H9 (cell line): ENCODE data around the gene YDJC. TPM values are rescaled to one million over a fixed set of nuclear protein-coding genes. Genes with fewer than 3 reads are reported as not detected.

Experiments
- DNase-seq: peaks from one replicate; pipeline ENCODE4 v3.0.0-alpha.2; 2017
- H2AFZ ChIP-seq: one replicate; pipeline ENCODE4 v1.6.1; 2013; ENCODE audit warnings: mild to moderate bottlenecking, low read length, control low read depth, moderate library complexity
- H2AK5ac ChIP-seq: 2 replicates; pipeline ENCODE4 v1.6.1; 2013; ENCODE audit warnings: low read length, control low read depth, mixed read lengths; ENCODE audit not compliant: insufficient read length
- H2BK120ac ChIP-seq: one replicate; pipeline ENCODE4 v1.6.1; 2013; ENCODE audit warnings: low read depth, mild to moderate bottlenecking, low read length, control low read depth, inconsistent platforms; ENCODE audit not compliant: poor library complexity, severe bottlenecking
- H2BK12ac ChIP-seq: 2 replicates; pipeline ENCODE4 v1.6.1; 2013; ENCODE audit warnings: low read length, control low read depth, mixed read lengths, low read depth; ENCODE audit not compliant: insufficient read length
- H2BK15ac ChIP-seq: 2 replicates; pipeline ENCODE4 v1.6.1; 2013; ENCODE audit warnings: low read depth, low read length, control low read depth
- H2BK20ac ChIP-seq: one replicate; pipeline ENCODE4 v1.6.1; 2013; ENCODE audit warnings: low read depth, mild to moderate bottlenecking, low read length, control low read depth, inconsistent platforms; ENCODE audit not compliant: poor library complexity, severe bottlenecking
- H2BK5ac ChIP-seq: 2 replicates; pipeline ENCODE4 v1.6.1; 2013; ENCODE audit warnings: low read length, control low read depth, mixed read lengths; ENCODE audit not compliant: insufficient read length
- H3K14ac ChIP-seq: 2 replicates; pipeline ENCODE4 v1.6.1; 2013; ENCODE audit warnings: low read length, control low read depth; ENCODE audit not compliant: insufficient read depth
- H3K18ac ChIP-seq: 2 replicates; pipeline ENCODE4 v1.6.1; 2013; ENCODE audit warnings: low read depth, mild to moderate bottlenecking, mixed read lengths, low read length, control low read depth; ENCODE audit not compliant: insufficient read length
- H3K23ac ChIP-seq: 2 replicates; pipeline ENCODE4 v1.6.1; 2013; ENCODE audit warnings: low read length, control low read depth, mixed read lengths, low read depth; ENCODE audit not compliant: insufficient read length
- H3K23me2 ChIP-seq: 2 replicates; pipeline ENCODE4 v1.6.1; 2013; ENCODE audit warnings: low read depth, mild to moderate bottlenecking, mixed read lengths, low read length, control low read depth; ENCODE audit not compliant: insufficient read length, poor library complexity, severe bottlenecking
- H3K27ac ChIP-seq: 2 replicates; pipeline ENCODE4 v1.5.1; 2013; ENCODE audit warnings: low read length, control low read depth, mixed read lengths, low read depth; ENCODE audit not compliant: insufficient read length
- H3K27me3 ChIP-seq: 2 replicates; pipeline ENCODE4 v1.6.1; 2013; ENCODE audit warnings: low read length, control low read depth, inconsistent platforms; ENCODE audit not compliant: insufficient read depth
- H3K4ac ChIP-seq: 2 replicates; pipeline ENCODE4 v1.6.1; 2013; ENCODE audit warnings: low read depth, mild to moderate bottlenecking, control low read depth, inconsistent platforms, low read length, moderate library complexity
- H3K4me1 ChIP-seq: 2 replicates; pipeline ENCODE4 v1.6.1; 2013; ENCODE audit warnings: low read length, control low read depth, inconsistent platforms; ENCODE audit not compliant: insufficient read depth
- H3K4me2 ChIP-seq: 2 replicates; pipeline ENCODE4 v1.6.1; 2013; ENCODE audit warnings: low read length, control low read depth, mixed read lengths; ENCODE audit not compliant: insufficient read length, insufficient read depth
- H3K56ac ChIP-seq: 2 replicates; pipeline ENCODE4 v1.6.1; 2013; ENCODE audit warnings: low read depth, mild to moderate bottlenecking, mixed read lengths, low read length, control low read depth; ENCODE audit not compliant: insufficient read length
- H3K79me1 ChIP-seq: 2 replicates; pipeline ENCODE4 v1.6.1; 2013; ENCODE audit warnings: low read depth, mild to moderate bottlenecking, moderate library complexity, low read length, control low read depth, inconsistent platforms; ENCODE audit not compliant: insufficient read depth, poor library complexity, severe bottlenecking
- H3K79me2 ChIP-seq: 2 replicates; pipeline ENCODE4 v1.6.1; 2013; ENCODE audit warnings: low read length, control low read depth, inconsistent platforms; ENCODE audit not compliant: insufficient read depth
- H3K9ac ChIP-seq: 2 replicates; pipeline ENCODE4 v1.6.1; 2013; ENCODE audit warnings: low read length, control low read depth, mixed read lengths; ENCODE audit not compliant: insufficient read length; ENCODE audit errors: extremely low read depth
- H3K9me3 ChIP-seq: one replicate; pipeline ENCODE4 v1.6.1; 2013; ENCODE audit warnings: low read depth, low read length, inconsistent platforms; ENCODE audit not compliant: control insufficient read depth
- H3T11ph ChIP-seq: one replicate; pipeline ENCODE4 v1.6.1; 2013; ENCODE audit warnings: mild to moderate bottlenecking, low read length, control low read depth, inconsistent platforms
- H4K20me1 ChIP-seq: one replicate; pipeline ENCODE4 v1.6.1; 2013; ENCODE audit not compliant: control insufficient read depth, insufficient read length, insufficient read depth
- H4K5ac ChIP-seq: 2 replicates; pipeline ENCODE4 v1.6.1; 2013; ENCODE audit warnings: low read depth, mild to moderate bottlenecking, mixed read lengths, low read length, control low read depth; ENCODE audit not compliant: insufficient read length
- H4K8ac ChIP-seq: replicated peaks from 2 replicates; pipeline ENCODE4 v1.6.1; 2013; ENCODE audit warnings: low read length, control low read depth, mixed read lengths, low read depth; ENCODE audit not compliant: insufficient read length
- H4K91ac ChIP-seq: 2 replicates; pipeline ENCODE4 v1.6.1; 2013; ENCODE audit warnings: low read depth, mild to moderate bottlenecking, moderate library complexity, mixed read lengths, low read length, control low read depth; ENCODE audit not compliant: insufficient read length
- H3K27ac Mint-ChIP-seq, 3 experiments: 2 replicates in 2 of 3; 3 replicates in 1 of 3; pipeline ENCODE4 v1.8.0; 2020 to 2021; ENCODE audit warnings: mixed read lengths in 3 of 3, mild to moderate bottlenecking in 1 of 3, moderate library complexity in 1 of 3
- H3K27me3 Mint-ChIP-seq: 2 replicates; pipeline ENCODE4 v1.8.0; 2021; ENCODE audit warnings: low read depth, mild to moderate bottlenecking, moderate library complexity, mixed read lengths
- H3K36me3 Mint-ChIP-seq, 3 experiments: 2 replicates in 2 of 3; 3 replicates in 1 of 3; pipeline ENCODE4 v1.8.0; 2020 to 2021; ENCODE audit warnings: low read depth in 3 of 3, mixed read lengths in 3 of 3; ENCODE audit not compliant: insufficient read depth in 1 of 3
- H3K4me1 Mint-ChIP-seq, 2 experiments: 2 replicates each; pipeline ENCODE4 v1.8.0; 2020; ENCODE audit warnings: mixed read lengths in 2 of 2
- H3K4me3 Mint-ChIP-seq, 2 experiments: 2 replicates in 1 of 2; 3 replicates in 1 of 2; pipeline ENCODE4 v1.8.0; 2020 to 2021; ENCODE audit warnings: mild to moderate bottlenecking in 2 of 2, mixed read lengths in 2 of 2, moderate library complexity in 1 of 2
- H3K9me3 Mint-ChIP-seq, 2 experiments: 2 replicates in 1 of 2; 3 replicates in 1 of 2; pipeline ENCODE4 v1.8.0; 2020; ENCODE audit warnings: mild to moderate bottlenecking in 2 of 2, mixed read lengths in 2 of 2, moderate library complexity in 1 of 2
- CTCF ChIP-seq: fragments of 200-600 bp; sonication (generic); conservative IDR thresholded peaks from 3 replicates; pipeline ENCODE4 v1.8.0; 2021; ENCODE audit warnings: antibody characterized with exemption, mild to moderate bottlenecking
- WGBS: extraction: QIAGEN DNeasy Blood & Tissue Kit; methylation state at CpG from one replicate; pipeline ENCODE4 v1.1.7; 2013; ENCODE audit warnings: missing lambda C conversion rate, low lambda C conversion rate, mixed read lengths; ENCODE audit not compliant: insufficient read length; ENCODE audit errors: extremely low coverage; 5-methylcytosine and 5-hydroxymethylcytosine counted together
- total RNA-seq: library from RNA; stranded (reverse); gene quantifications from 2 replicates; pipeline ENCODE4 v1.2.1, GENCODE V29; 2021

The YDJC gene
- total RNA-seq, 1 experiment from 2014 or later: 30.2 TPM

- H4K8ac ChIP-seq: no peak overlapping the region
- DNase-seq: no peak
- no peaks in the 10 kb centered on the region; the same call in 1 of the 2 replicates for H3K27me3 ChIP-seq
These were observed 4.3 kb upstream of the YDJC start for GRCh38 chr22:21634081-21634480.

More at GRCh38 chr22:21634081-21634480, 4.3 kb upstream of the YDJC start:
- WGBS: no CpG with 5 or more reads among the region's 16 CpGs
- Histone ChIP-seq H2BK120ac (no peak overlapping the region), H3T11ph (no peak overlapping the region), H3K9ac (no peak overlapping the region), H3K18ac (no peak overlapping the region), H2BK15ac (no peak overlapping the region), H2AFZ (no peak overlapping the region), H2BK20ac (no peak overlapping the region), H3K9me3 (no peaks in the 10 kb centered on the region), H3K23ac (no peak overlapping the region), H3K56ac (no peak overlapping the region), H3K79me2 (no peaks in the 10 kb centered on the region), H3K14ac (no peak overlapping the region), H4K5ac (no peak overlapping the region), H4K20me1 (no peaks in the 10 kb centered on the region), H3K4me2 (no peak overlapping the region), H3K4ac (no peak overlapping the region), H2BK5ac (no peak overlapping the region), H3K23me2 (peaks cover 4% of the 10 kb centered on the region), H4K91ac (no peak overlapping the region), H2BK12ac (no peak overlapping the region), H3K79me1 (no peaks in the 10 kb centered on the region), H3K4me1 (no peaks in the 10 kb centered on the region), H2AK5ac (no peak overlapping the region), H3K27ac (no peak overlapping the region)
- Mint-ChIP-seq H3K36me3 (no peaks in the 10 kb centered on the region; a peak in 1 of 7 replicates), H3K27ac (no peak overlapping the region), H3K9me3 (no peaks in the 10 kb centered on the region; a peak in 1 of 5 replicates), H3K27me3 (peaks cover 27% of the 10 kb centered on the region), H3K4me1 (0 out of 4 replicates have a peak, but pooled peaks cover 0 to 2% of the 10 kb centered on the region in 2 experiments), H3K4me3 (no peak overlapping the region)
- TF ChIP-seq CTCF: no peak
